Astrocyte of the cerebellum (primary cell): ENCODE results near the gene AMOTL1.
A peak's percentile ranks its signal among the peaks of the same experiment; 100 is the strongest.

Source experiments
- DNase-seq: peaks from one replicate; pipeline ENCODE4 v3.0.0-alpha.2; 2011; ENCODE audit warnings: low read depth
- H3K4me3 ChIP-seq: 2 replicates; pipeline ENCODE4 v1.5.1; 2011; ENCODE audit warnings: mild to moderate bottlenecking, low read depth, low read length, moderate library complexity
- CTCF ChIP-seq: IDR thresholded peaks from 2 replicates; pipeline ENCODE4 v1.5.1; 2012; ENCODE audit warnings: low read length, low read depth, moderate library complexity, mild to moderate bottlenecking; ENCODE audit errors: missing control alignments
- in situ Hi-C: cut with HindIII; loops from 2 replicates; pipeline ENCODE4 v1.10.0; 2017; ENCODE audit warnings: low sequenced_read_pairs

The AMOTL1 gene

GRCh38 chr11:94774345-94774744, 6.2 kb downstream of the AMOTL1 start:
- H3K4me3 ChIP-seq, result no peak overlapping the region
- DNase-seq, result no peak
- in situ Hi-C loops, result no loop called here
- no peak for TF ChIP-seq CTCF

DNA sequence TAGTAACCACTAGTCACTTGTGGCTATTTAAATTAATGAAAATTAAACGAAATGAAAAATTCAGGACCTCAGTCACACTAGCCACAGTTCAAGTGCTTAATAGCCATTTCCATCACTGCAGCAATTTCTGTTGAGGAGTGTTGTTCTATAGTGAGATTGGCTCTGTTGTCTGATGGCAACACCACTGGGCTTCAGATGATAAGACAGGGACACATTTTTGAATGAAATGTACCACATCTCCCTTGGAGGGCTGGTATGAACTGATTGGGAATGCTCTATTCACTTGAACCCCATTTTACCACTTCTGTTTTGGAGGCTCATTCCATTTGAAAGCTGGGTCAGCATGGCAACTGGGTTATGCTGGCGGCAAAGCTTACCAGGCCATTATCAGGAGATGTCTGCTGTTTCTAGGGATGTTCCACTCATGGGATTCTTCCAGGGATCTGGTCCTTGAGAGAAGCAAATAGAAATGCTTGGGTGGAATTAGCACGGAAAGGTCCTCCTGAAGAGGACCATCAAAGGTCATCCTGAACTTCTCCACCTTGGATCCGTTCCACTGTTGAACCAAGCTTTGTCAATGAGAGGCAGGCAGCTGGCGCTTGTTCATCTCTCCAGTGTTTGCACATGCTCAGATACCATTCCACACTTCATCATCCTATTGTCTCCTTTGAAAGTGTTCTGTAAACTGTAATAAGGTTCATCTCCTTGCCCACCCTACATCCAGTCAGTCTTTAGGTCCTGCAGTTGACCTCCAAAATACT, 7.6 kb downstream of the AMOTL1 start:
- no peak for DNase-seq
- no peak for TF ChIP-seq CTCF
- no peak overlapping the region for H3K4me3 ChIP-seq
- in situ Hi-C loops, result no loop called here

GRCh38 chr11:94776351-94777321, 8.5 kb downstream of the AMOTL1 start:
- TF ChIP-seq CTCF, result no peak
- peak; percentile 48 for DNase-seq
- no peak overlapping the region for H3K4me3 ChIP-seq
- in situ Hi-C loops, result no loop called here

DNA sequence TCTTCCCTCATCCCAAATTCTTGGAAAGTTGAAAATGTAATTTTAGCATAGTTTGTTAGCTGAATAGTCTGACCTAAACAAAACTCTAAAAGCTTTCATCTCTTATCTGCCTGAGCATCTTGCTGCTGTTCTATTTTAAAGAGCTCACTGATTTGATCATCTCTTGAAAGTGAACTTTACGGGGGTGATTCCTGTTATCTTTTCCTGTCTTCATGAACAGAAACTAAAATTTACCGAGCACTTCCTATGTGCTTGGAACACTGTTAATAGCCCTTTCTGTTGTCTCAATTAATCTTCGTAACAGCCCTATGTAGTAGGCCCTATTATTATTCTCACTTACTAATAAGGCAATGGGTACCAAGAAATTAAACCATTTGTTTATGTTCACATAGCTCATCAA, 12.3 kb downstream of the AMOTL1 start:
- H3K4me3 ChIP-seq, result no peak overlapping the region
- no peak for TF ChIP-seq CTCF
- no peak for DNase-seq
- in situ Hi-C loops, result no loop called here

DNA sequence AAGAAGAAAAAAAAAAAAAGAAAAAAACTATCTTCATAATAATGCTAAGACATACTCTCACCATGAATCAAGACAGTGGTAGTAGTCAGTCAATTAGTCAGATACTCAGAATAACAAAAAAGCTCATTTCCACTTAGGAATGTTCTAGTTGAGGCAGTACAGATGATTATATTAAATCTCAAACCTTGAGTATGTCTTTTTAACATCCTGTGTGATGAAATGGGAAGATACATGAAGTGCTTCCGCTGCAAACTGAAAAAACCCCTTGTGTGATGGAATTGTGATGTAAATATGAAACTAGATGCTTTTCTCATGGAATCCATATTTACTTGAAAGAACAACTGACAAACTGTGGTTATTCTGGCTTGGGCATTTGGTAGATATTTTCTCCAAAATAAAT, 13.7 kb downstream of the AMOTL1 start:
- no peak for TF ChIP-seq CTCF
- no peak overlapping the region for H3K4me3 ChIP-seq
- in situ Hi-C loops, result no loop called here
- no peak for DNase-seq

DNA sequence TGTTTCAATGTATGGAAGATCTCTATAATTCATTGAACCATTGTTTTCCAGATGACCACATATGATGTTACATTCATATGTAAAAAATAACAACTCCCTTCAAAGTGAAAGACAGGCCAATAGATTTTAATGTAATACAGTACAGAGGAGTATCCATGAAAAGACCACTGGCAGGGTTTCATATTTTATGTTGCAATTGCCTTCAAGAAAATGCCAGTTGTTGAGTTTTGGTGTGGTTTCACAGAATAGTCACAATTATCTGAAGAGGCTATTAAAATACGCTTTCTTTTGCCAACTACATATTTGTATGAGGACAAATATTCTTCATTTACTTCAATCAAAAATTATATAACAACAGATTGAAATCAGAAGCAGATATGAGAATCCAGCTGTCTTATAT, 14.3 kb downstream of the AMOTL1 start:
- H3K4me3 ChIP-seq, result no peak overlapping the region
- no peak for DNase-seq
- TF ChIP-seq CTCF, result no peak
- in situ Hi-C loops, result no loop called here
